MM.1S (cell line): Measurements from ENCODE around the gene CFAP70.

Source experiments
- DNase-seq: peaks from one replicate; pipeline ENCODE4 v3.0.0-alpha.2; 2015
- H2AFZ ChIP-seq: fragments of 300-600 bp; sonication (generic); 2 replicates; pipeline ENCODE4 v1.6.0; 2016; ENCODE audit warnings: antibody characterized with exemption, low read length
- H3F3A ChIP-seq: fragments of 300-600 bp; sonication (generic); 2 replicates; pipeline ENCODE4 v1.6.1; 2016; ENCODE audit warnings: mild to moderate bottlenecking, antibody characterized with exemption, low read length, moderate library complexity, mixed read lengths; ENCODE audit not compliant: insufficient read depth
- H3K27ac ChIP-seq: fragments of 300-600 bp; sonication (generic); 2 replicates; pipeline ENCODE4 v1.5.1; 2016; ENCODE audit warnings: mild to moderate bottlenecking, low read length
- H3K27me3 ChIP-seq: fragments of 300-600 bp; sonication (generic); replicated peaks from 2 replicates; pipeline ENCODE4 v1.6.0; 2016; ENCODE audit warnings: low read length; ENCODE audit not compliant: insufficient read depth
- H3K36me3 ChIP-seq: fragments of 300-600 bp; sonication (generic); replicated peaks from 2 replicates; pipeline ENCODE4 v1.6.1; 2016; ENCODE audit warnings: mild to moderate bottlenecking, low read length, mixed read lengths; ENCODE audit not compliant: insufficient read depth
- H3K4me1 ChIP-seq: fragments of 300-600 bp; sonication (generic); 2 replicates; pipeline ENCODE4 v1.6.1; 2016; ENCODE audit warnings: low read length, mixed read lengths
- H3K4me2 ChIP-seq: fragments of 300-600 bp; sonication (generic); 2 replicates; pipeline ENCODE4 v1.6.0; 2016; ENCODE audit warnings: low read depth, low read length
- H3K4me3 ChIP-seq: fragments of 300-600 bp; sonication (generic); 2 replicates; pipeline ENCODE4 v1.5.1; 2016; ENCODE audit warnings: low read length, mixed read lengths
- H3K79me2 ChIP-seq: fragments of 300-600 bp; sonication (generic); 2 replicates; pipeline ENCODE4 v1.6.1; 2016; ENCODE audit warnings: mixed run types, low read length, mixed read lengths
- H3K9ac ChIP-seq: fragments of 300-600 bp; sonication (generic); 2 replicates; pipeline ENCODE4 v1.6.1; 2016; ENCODE audit warnings: low read length, mixed read lengths
- H3K9me2 ChIP-seq: fragments of 300-600 bp; sonication (generic); replicated peaks from 2 replicates; pipeline ENCODE4 v1.6.1; 2016; ENCODE audit warnings: mild to moderate bottlenecking, low read length, mixed read lengths; ENCODE audit not compliant: insufficient read depth
- H3K9me3 ChIP-seq: fragments of 300-600 bp; sonication (generic); replicated peaks from 2 replicates; pipeline ENCODE4 v1.6.1; 2016; ENCODE audit warnings: mild to moderate bottlenecking, low read length, mixed read lengths; ENCODE audit not compliant: insufficient read depth
- H4K20me1 ChIP-seq: fragments of 300-600 bp; sonication (generic); 2 replicates; pipeline ENCODE4 v1.6.1; 2016; ENCODE audit warnings: mild to moderate bottlenecking, low read length, moderate library complexity, mixed read lengths; ENCODE audit not compliant: insufficient read depth
- CTCF ChIP-seq: fragments of 300-600 bp; sonication (generic); IDR thresholded peaks from 2 replicates; pipeline ENCODE4 v1.5.1; 2016; ENCODE audit warnings: antibody characterized with exemption, low read length, mixed read lengths
- EZH2 ChIP-seq: fragments of 300-600 bp; sonication (generic); optimal IDR thresholded peaks from 2 replicates; pipeline ENCODE3; 2017; ENCODE audit warnings: low read depth, mild to moderate bottlenecking, antibody characterized with exemption, low read length, mixed read lengths
- EZH2phosphoT487 ChIP-seq: fragments of 300-600 bp; sonication (generic); IDR thresholded peaks from 2 replicates; pipeline ENCODE4 v1.6.1; 2018; ENCODE audit warnings: antibody characterized with exemption, low read length

CFAP70 gene

GRCh38 chr10:73244866-73245477, 113.7 kb downstream of the CFAP70 start:
- TF ChIP-seq CTCF (no peak), EZH2 (no peak), EZH2phosphoT487 (no peak)
- Histone ChIP-seq H3K27me3 (no peaks in the 10 kb centered on the region), H2AFZ (no peak overlapping the region), H3K4me2 (peak overlapping the region; percentile 83), H4K20me1 (0 out of 2 replicates have a peak, but pooled peaks cover 9% of the 10 kb centered on the region), H3K9me2 (no peaks in the 10 kb centered on the region), H3K4me3 (peak overlapping the region; percentile 88; the same call in 1 of the 2 replicates), H3K9me3 (no peaks in the 10 kb centered on the region), H3K36me3 (peaks cover 18% of the 10 kb centered on the region), H3F3A (peaks cover 31% of the 10 kb centered on the region), H3K9ac (peak overlapping the region; percentile 95; the same call in 1 of the 2 replicates), H3K4me1 (peaks cover 25% of the 10 kb centered on the region), H3K79me2 (peaks cover 68% of the 10 kb centered on the region), H3K27ac (no peak overlapping the region)
- peak; percentile 21 for DNase-seq

GRCh38 chr10:73239908-73240307, 118.8 kb downstream of the CFAP70 start:
- Histone ChIP-seq H3K27me3 (no peaks in the 10 kb centered on the region), H3K36me3 (peaks cover 18% of the 10 kb centered on the region), H3K79me2 (peaks cover 48% of the 10 kb centered on the region)

GRCh38 chr10:73238990-73239566, 119.6 kb downstream of the CFAP70 start:
- H3K27me3 ChIP-seq = no peaks in the 10 kb centered on the region
- DNase-seq = no peak
- peaks cover 4% of the 10 kb centered on the region; the same call in 1 of the 2 replicates for H3F3A ChIP-seq
- H3K4me3 ChIP-seq = no peak overlapping the region
- no peak overlapping the region for H3K9ac ChIP-seq
- no peak overlapping the region for H3K27ac ChIP-seq
- no peaks in the 10 kb centered on the region for H3K9me3 ChIP-seq
- H3K4me2 ChIP-seq = no peak overlapping the region
- H3K9me2 ChIP-seq = no peaks in the 10 kb centered on the region
- H3K36me3 ChIP-seq = peaks cover 13% of the 10 kb centered on the region
- H2AFZ ChIP-seq = no peak overlapping the region
- TF ChIP-seq CTCF = no peak
- TF ChIP-seq EZH2phosphoT487 = no peak
- no peak for TF ChIP-seq EZH2
- H3K4me1 ChIP-seq = peaks cover 5% of the 10 kb centered on the region
- 0 out of 2 replicates have a peak, but pooled peaks cover 7% of the 10 kb centered on the region for H4K20me1 ChIP-seq
- peaks cover 40% of the 10 kb centered on the region for H3K79me2 ChIP-seq

More at GRCh38 chr10:73239908-73240307, 118.8 kb downstream of the CFAP70 start:
- DNase-seq = no peak
- Histone ChIP-seq H4K20me1 (0 out of 2 replicates have a peak, but pooled peaks cover 9% of the 10 kb centered on the region), H3K27ac (no peak overlapping the region), H3K9me2 (no peaks in the 10 kb centered on the region), H3K9me3 (no peaks in the 10 kb centered on the region), H2AFZ (no peak overlapping the region), H3K4me3 (no peak overlapping the region), H3F3A (peaks cover 5% of the 10 kb centered on the region; the same call in 1 of the 2 replicates), H3K9ac (no peak overlapping the region), H3K4me2 (no peak overlapping the region), H3K4me1 (peaks cover 13% of the 10 kb centered on the region)
- TF ChIP-seq CTCF (no peak), EZH2 (no peak), EZH2phosphoT487 (no peak)
